ENCODE results near the gene TAB2. TPM values are rescaled to one million over a fixed set of nuclear protein-coding genes. Genes with fewer than 3 reads are reported as not detected.

The TAB2 gene
- total RNA-seq, 1 experiment from 2014 or later = 38.1 TPM

- Mint-ChIP-seq H3K36me3 (ENCODE audit: insufficient read depth, unreplicated experiment) (peaks cover 4% of the 10 kb centered on the region), H3K27ac (ENCODE audit: unreplicated experiment) (no peak overlapping the region), H3K4me3 (ENCODE audit: low read depth, unreplicated experiment) (peak overlapping the region; percentile 71), H3K27me3 (ENCODE audit: unreplicated experiment) (no peaks in the 10 kb centered on the region), H3K9me3 (ENCODE audit: low read depth, unreplicated experiment) (no peaks in the 10 kb centered on the region), H3K4me1 (ENCODE audit: low read depth, unreplicated experiment) (no peaks in the 10 kb centered on the region)
- DNase-seq = no peak
- no TSS peak for BruUV-seq (replicated peaks)
- CTCF ChIA-PET = no interaction called here
- intact Hi-C loops (cut with micrococcal nuclease; ENCODE audit: unreplicated experiment) = no loop called here
- TF ChIP-seq CTCF (IDR thresholded peaks at IDR 0.05; ENCODE audit: unreplicated experiment) = no peak
These were observed 132.5 kb downstream of the TAB2 start for GRCh38 chr6:149449831-149450678.

GRCh38 chr6:149450679-149451375, 133.3 kb downstream of the TAB2 start:
- no TSS peak for BruUV-seq (replicated peaks)
- no peaks in the 10 kb centered on the region for H3K9me3 Mint-ChIP-seq (ENCODE audit: low read depth, unreplicated experiment)
- intact Hi-C loops (cut with micrococcal nuclease; ENCODE audit: unreplicated experiment) = no loop called here
- H3K27ac Mint-ChIP-seq (ENCODE audit: unreplicated experiment) = no peak overlapping the region
- H3K27me3 Mint-ChIP-seq (ENCODE audit: unreplicated experiment) = no peaks in the 10 kb centered on the region
- peak overlapping the region; percentile 71 for H3K4me3 Mint-ChIP-seq (ENCODE audit: low read depth, unreplicated experiment)
- TF ChIP-seq CTCF (IDR thresholded peaks at IDR 0.05; ENCODE audit: unreplicated experiment) = no peak
- CTCF ChIA-PET = no interaction called here
- peaks cover 4% of the 10 kb centered on the region for H3K36me3 Mint-ChIP-seq (ENCODE audit: insufficient read depth, unreplicated experiment)
- DNase-seq = peak; percentile 22
- no peaks in the 10 kb centered on the region for H3K4me1 Mint-ChIP-seq (ENCODE audit: low read depth, unreplicated experiment)

GRCh38 chr6:149451376-149452036, 134.0 kb downstream of the TAB2 start:
- Mint-ChIP-seq H3K27ac (ENCODE audit: unreplicated experiment) (no peak overlapping the region), H3K4me1 (ENCODE audit: low read depth, unreplicated experiment) (no peaks in the 10 kb centered on the region), H3K4me3 (ENCODE audit: low read depth, unreplicated experiment) (peak overlapping the region; percentile 71), H3K27me3 (ENCODE audit: unreplicated experiment) (no peaks in the 10 kb centered on the region), H3K36me3 (ENCODE audit: insufficient read depth, unreplicated experiment) (peaks cover 4% of the 10 kb centered on the region), H3K9me3 (ENCODE audit: low read depth, unreplicated experiment) (no peaks in the 10 kb centered on the region)
- intact Hi-C loops (cut with micrococcal nuclease; ENCODE audit: unreplicated experiment) = no loop called here
- peak; percentile 15 for DNase-seq
- no TSS peak for BruUV-seq (replicated peaks)
- CTCF ChIA-PET = no interaction called here
- TF ChIP-seq CTCF (IDR thresholded peaks at IDR 0.05; ENCODE audit: unreplicated experiment) = no peak

- CTCF ChIA-PET = interaction anchor here (0.6 kb wide), 1 partner anchor 12 kb away, joined by 3 read pairs; no protein-coding TSS in a partner anchor
These were observed 134.8 kb downstream of the TAB2 start for GRCh38 chr6:149452037-149452939.

More at GRCh38 chr6:149452037-149452939, 134.8 kb downstream of the TAB2 start:
- H3K9me3 Mint-ChIP-seq (ENCODE audit: low read depth, unreplicated experiment) = no peaks in the 10 kb centered on the region
- peaks cover 4% of the 10 kb centered on the region for H3K36me3 Mint-ChIP-seq (ENCODE audit: insufficient read depth, unreplicated experiment)
- no peaks in the 10 kb centered on the region for H3K4me1 Mint-ChIP-seq (ENCODE audit: low read depth, unreplicated experiment)
- intact Hi-C loops (cut with micrococcal nuclease; ENCODE audit: unreplicated experiment) = no loop called here
- no peaks in the 10 kb centered on the region for H3K27me3 Mint-ChIP-seq (ENCODE audit: unreplicated experiment)
- H3K4me3 Mint-ChIP-seq (ENCODE audit: low read depth, unreplicated experiment) = no peak overlapping the region
- H3K27ac Mint-ChIP-seq (ENCODE audit: unreplicated experiment) = no peak overlapping the region
- DNase-seq = no peak
- TF ChIP-seq CTCF (IDR thresholded peaks at IDR 0.05; ENCODE audit: unreplicated experiment) = no peak
- no TSS peak for BruUV-seq (replicated peaks)

Data from Calu3 (cell line).